Sciatic nerve (tissue), 2 donors: ENCODE data around the gene TRPM7. TPM values are rescaled to one million over a fixed set of nuclear protein-coding genes. Genes with fewer than 3 reads are reported as not detected.
"Not testable (repeated sequence)": the region's sequence is repeated elsewhere in the genome, so short reads cannot be mapped to it uniquely, and the experiment has no call there.

Experiments
- ATAC-seq: fragments of 200-7000 bp; cut with Tn5 transposase; one replicate; pipeline ENCODE4 v1.9.1; 2020; ENCODE audit warnings: mild to moderate bottlenecking, moderate library complexity
- DNase-seq: peaks from one replicate; pipeline ENCODE4 v3.0.0-alpha.2; 2020; ENCODE audit warnings: low spot score
- intact Hi-C: fragments of 100-400 bp; cut with DNase I; formaldehyde crosslinking; loops from one replicate; pipeline ENCODE4 v1.14.2; 2022
- total RNA-seq: library from RNA; stranded (reverse); fragmentation: NEBNext Ultra II Directional; extraction: Animal tissue kit (Norgen Biotek cat#: 25700); gene quantifications from one replicate; pipeline ENCODE4 v1.2.1, GENCODE V29; 2021
- donor health status: DM: no; HTN: no; CAD: no.
- donor health status: DM: no; HTN: no; CAD: no.

TRPM7 gene
- total RNA-seq, 1 donor from 2014 or later: 57.8 TPM

GRCh38 chr15:50676799-50677483 lies 9.7 kb downstream of the TRPM7 start:
- DNase-seq (no peak), ATAC-seq (no peak)
- intact Hi-C loops: loop anchor here (10.0 kb wide), 1 partner anchor 228 kb away; the partner anchor contains the start of gene AP4E1

- DNase-seq (no peak), ATAC-seq (no peak)
- intact Hi-C loops: loop anchor here (10.0 kb wide), 1 partner anchor 229 kb away; the partner anchor contains the start of gene AP4E1
These were observed 11.0 kb downstream of the TRPM7 start for GRCh38 chr15:50675535-50676144.

- intact Hi-C loops: loop anchor here (10.0 kb wide), 1 partner anchor 235 kb away; the partner anchor contains the start of gene AP4E1
- ATAC-seq: no peak
- DNase-seq: no peak
These were observed 16.5 kb downstream of the TRPM7 start for GRCh38 chr15:50670115-50670514.

GRCh38 chr15:50669611-50670010 lies 17.0 kb downstream of the TRPM7 start:
- ATAC-seq (no peak), DNase-seq (no peak)
- intact Hi-C loops: loop anchor here (10.0 kb wide), 1 partner anchor 235 kb away; the partner anchor contains the start of gene AP4E1

GRCh38 chr15:50665938-50666337 lies 20.7 kb downstream of the TRPM7 start:
- DNase-seq: no peak
- intact Hi-C loops: no loop called here
- no peak for ATAC-seq

- DNase-seq (no peak), ATAC-seq (no peak)
- intact Hi-C loops: no loop called here
These were observed 31.0 kb downstream of the TRPM7 start for GRCh38 chr15:50655555-50655954.

GRCh38 chr15:50653156-50653743 lies 33.3 kb downstream of the TRPM7 start:
- ATAC-seq (no peak), DNase-seq (no peak)
- intact Hi-C loops: no loop called here

GRCh38 chr15:50652671-50653070 lies 33.9 kb downstream of the TRPM7 start:
- intact Hi-C loops: no loop called here
- DNase-seq: no peak
- ATAC-seq: no peak

- ATAC-seq: no peak
- intact Hi-C loops: no loop called here
These were observed 45.3 kb downstream of the TRPM7 start for GRCh38 chr15:50641318-50641717.

GRCh38 chr15:50636146-50636545 lies 50.5 kb downstream of the TRPM7 start:
- DNase-seq (no peak), ATAC-seq (no peak)
- intact Hi-C loops: no loop called here

More at GRCh38 chr15:50641318-50641717, 45.3 kb downstream of the TRPM7 start:
- DNase-seq: no peak

- ATAC-seq (no peak), DNase-seq (no peak)
- intact Hi-C loops: no loop called here
These were observed 52.9 kb downstream of the TRPM7 start for GRCh38 chr15:50633653-50634052.

GRCh38 chr15:50628421-50628820 lies 58.2 kb downstream of the TRPM7 start:
- no peak for ATAC-seq
- no peak for DNase-seq
- intact Hi-C loops: no loop called here

GRCh38 chr15:50627351-50628055 lies 59.1 kb downstream of the TRPM7 start:
- DNase-seq (no peak), ATAC-seq (no peak)
- intact Hi-C loops: no loop called here

- intact Hi-C loops: no loop called here
- no peak for ATAC-seq
These were observed 61.9 kb downstream of the TRPM7 start for GRCh38 chr15:50624616-50625168.

GRCh38 chr15:50622361-50622943 lies 64.1 kb downstream of the TRPM7 start:
- ATAC-seq, intact Hi-C loops, DNase-seq: not testable (repeated sequence)

More at GRCh38 chr15:50624616-50625168, 61.9 kb downstream of the TRPM7 start:
- no peak for DNase-seq

GRCh38 chr15:50616960-50617359 lies 69.6 kb downstream of the TRPM7 start:
- intact Hi-C loops, ATAC-seq, DNase-seq: not testable (repeated sequence)

- DNase-seq, intact Hi-C loops, ATAC-seq: not testable (repeated sequence)
These were observed 70.0 kb downstream of the TRPM7 start for GRCh38 chr15:50616554-50616953.

GRCh38 chr15:50613600-50613999 lies 73.0 kb downstream of the TRPM7 start:
- DNase-seq (no peak), ATAC-seq (no peak)
- intact Hi-C loops: no loop called here

- intact Hi-C loops: no loop called here
- ATAC-seq: no peak
These were observed 79.5 kb downstream of the TRPM7 start for GRCh38 chr15:50607129-50607528.

More at GRCh38 chr15:50607129-50607528, 79.5 kb downstream of the TRPM7 start:
- DNase-seq: no peak
